Adipocyte (in vitro differentiated cells): ENCODE data around the gene ASTN2.

Experiments
- DNase-seq: peaks from one replicate; pipeline ENCODE4 v3.0.0-alpha.2; 2015; ENCODE audit warnings: low read depth
- H3K27me3 ChIP-seq: replicated peaks from 2 replicates; pipeline ENCODE4 v1.7.0; 2013; ENCODE audit warnings: mild to moderate bottlenecking, low read length, moderate library complexity; ENCODE audit not compliant: control insufficient read depth, insufficient read depth
- H3K36me3 ChIP-seq: 2 replicates; pipeline ENCODE4 v1.7.0; 2013; ENCODE audit warnings: low read length, mild to moderate bottlenecking, moderate library complexity; ENCODE audit not compliant: control insufficient read depth, insufficient read depth, severe bottlenecking
- H3K4me1 ChIP-seq: 2 replicates; pipeline ENCODE4 v1.7.0; 2013; ENCODE audit warnings: mild to moderate bottlenecking, low read length, moderate library complexity; ENCODE audit not compliant: control insufficient read depth, insufficient read depth
- H3K4me3 ChIP-seq: 2 replicates; pipeline ENCODE4 v1.7.0; 2013; ENCODE audit warnings: mild to moderate bottlenecking, low read length, moderate library complexity
- H3K9ac ChIP-seq: 2 replicates; pipeline ENCODE4 v1.7.0; 2013; ENCODE audit warnings: mild to moderate bottlenecking, low read length, moderate library complexity
- H3K9me3 ChIP-seq: 2 replicates; pipeline ENCODE4 v1.7.0; 2013; ENCODE audit warnings: mild to moderate bottlenecking, low read length, moderate library complexity; ENCODE audit not compliant: control insufficient read depth

The ASTN2 gene

DNA sequence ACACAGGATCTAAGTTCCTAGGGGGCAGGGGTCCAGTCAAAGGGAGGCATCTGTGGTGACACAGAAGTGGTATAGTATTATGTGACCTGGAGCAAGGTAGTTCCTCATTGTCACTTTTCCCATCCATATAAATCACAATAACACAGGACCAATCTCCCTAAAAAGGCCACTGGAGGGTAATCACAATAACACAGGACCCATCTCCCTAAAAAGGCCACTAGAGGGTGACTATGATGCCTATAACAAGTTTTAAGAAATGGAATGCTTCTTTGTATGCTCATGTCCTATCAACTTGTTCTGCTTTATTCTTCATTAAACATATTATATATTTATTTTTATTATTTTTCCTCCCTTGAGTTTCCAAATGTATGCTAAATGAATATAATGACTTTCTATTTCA is 254.6 kb downstream of the ASTN2 start:
- DNase-seq = no peak
- H3K36me3 ChIP-seq = no peaks in the 10 kb centered on the region
- H3K4me1 ChIP-seq = no peaks in the 10 kb centered on the region
- H3K27me3 ChIP-seq = peaks cover 16% of the 10 kb centered on the region
- no peak overlapping the region for H3K4me3 ChIP-seq
- H3K9me3 ChIP-seq = no peaks in the 10 kb centered on the region
- no peak overlapping the region for H3K9ac ChIP-seq

DNA sequence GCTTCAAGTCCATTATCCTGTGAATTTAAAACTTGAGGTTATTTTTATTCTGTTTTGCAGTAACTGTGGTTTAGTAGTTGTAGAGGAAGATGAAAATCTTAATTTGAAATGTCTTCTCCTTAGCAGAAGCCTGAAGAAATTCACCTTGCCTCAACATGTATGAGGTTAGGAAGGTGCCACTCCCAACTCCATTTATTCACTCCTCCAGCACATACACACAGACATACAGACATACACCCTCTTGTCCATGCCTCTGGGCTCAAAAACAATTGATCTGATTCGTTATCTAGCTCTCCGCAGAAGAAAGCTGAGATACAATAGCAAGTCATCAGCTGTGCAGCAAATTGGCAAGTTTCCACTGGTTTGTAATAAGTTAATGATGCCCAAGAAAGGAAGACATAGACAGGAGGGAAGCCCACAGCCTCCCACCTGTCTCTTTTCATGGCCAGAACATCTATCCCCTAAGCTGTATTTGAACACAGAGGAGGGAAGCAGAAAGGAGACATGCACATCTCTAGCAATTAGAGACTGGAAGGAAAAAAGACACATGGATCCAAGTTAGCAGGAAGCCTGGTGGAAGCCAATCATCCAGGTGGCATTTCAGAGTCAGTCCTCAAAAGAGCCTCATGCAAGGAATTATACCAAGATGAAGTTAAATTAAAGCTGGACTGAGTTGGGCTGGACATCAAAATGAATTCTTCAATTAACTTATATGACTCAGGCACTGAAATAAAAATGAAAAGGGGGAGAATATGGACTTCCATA is 257.9 kb downstream of the ASTN2 start:
- no peaks in the 10 kb centered on the region for H3K36me3 ChIP-seq
- peaks cover 6% of the 10 kb centered on the region for H3K27me3 ChIP-seq
- H3K9ac ChIP-seq = no peak overlapping the region
- H3K4me3 ChIP-seq = no peak overlapping the region
- no peaks in the 10 kb centered on the region for H3K4me1 ChIP-seq
- DNase-seq = no peak
- H3K9me3 ChIP-seq = no peaks in the 10 kb centered on the region

DNA sequence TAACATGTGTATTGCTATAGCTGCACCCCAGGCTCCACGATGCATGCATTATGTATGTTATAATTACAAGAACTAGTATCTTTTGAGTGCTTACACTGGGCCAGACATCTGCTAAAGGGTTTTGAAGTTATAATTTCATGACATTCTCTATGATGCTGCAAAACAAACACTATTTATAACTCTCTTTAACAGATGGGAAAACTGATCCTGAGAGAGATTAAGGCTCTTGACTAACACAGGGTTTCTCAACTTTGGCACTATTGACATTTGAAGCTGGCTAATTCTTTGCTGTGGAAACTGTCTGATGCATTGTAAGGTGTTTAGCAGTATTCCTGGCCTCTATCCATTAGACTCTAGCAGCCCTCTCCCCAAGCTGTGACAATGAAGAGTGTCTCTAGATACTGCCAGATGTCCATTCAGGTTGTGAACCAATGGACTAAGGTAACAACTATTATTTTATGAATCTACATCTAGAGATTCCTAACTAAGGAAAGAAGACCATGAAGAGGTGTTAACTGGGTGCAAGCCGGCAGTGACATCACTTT is 258.6 kb downstream of the ASTN2 start:
- H3K36me3 ChIP-seq = no peaks in the 10 kb centered on the region
- H3K4me3 ChIP-seq = no peak overlapping the region
- H3K9me3 ChIP-seq = no peaks in the 10 kb centered on the region
- no peak overlapping the region for H3K9ac ChIP-seq
- DNase-seq = no peak
- peaks cover 2% of the 10 kb centered on the region for H3K27me3 ChIP-seq
- H3K4me1 ChIP-seq = no peaks in the 10 kb centered on the region

DNA sequence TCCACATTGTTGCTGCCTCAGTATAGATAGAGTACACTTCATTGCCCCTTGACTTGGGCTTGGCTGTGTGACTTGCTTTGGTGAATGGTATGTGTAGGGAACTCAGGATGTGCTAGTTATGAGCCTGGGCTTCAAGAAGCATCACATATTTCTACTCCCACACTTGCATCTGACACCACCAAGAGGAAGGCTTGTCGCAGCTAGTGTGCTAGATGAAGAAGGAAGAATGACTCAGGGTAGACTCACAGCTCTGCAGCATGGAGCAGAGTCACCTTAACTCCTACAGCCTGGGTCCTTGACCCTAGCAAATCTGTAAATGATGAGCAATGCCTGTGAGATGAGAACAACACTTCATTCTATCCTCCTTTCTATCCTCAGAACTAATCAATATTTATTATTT is 261.8 kb downstream of the ASTN2 start:
- no peak for DNase-seq
- no peaks in the 10 kb centered on the region for H3K36me3 ChIP-seq
- no peaks in the 10 kb centered on the region for H3K9me3 ChIP-seq
- no peak overlapping the region for H3K4me3 ChIP-seq
- H3K27me3 ChIP-seq = no peaks in the 10 kb centered on the region
- H3K4me1 ChIP-seq = no peaks in the 10 kb centered on the region
- no peak overlapping the region for H3K9ac ChIP-seq

DNA sequence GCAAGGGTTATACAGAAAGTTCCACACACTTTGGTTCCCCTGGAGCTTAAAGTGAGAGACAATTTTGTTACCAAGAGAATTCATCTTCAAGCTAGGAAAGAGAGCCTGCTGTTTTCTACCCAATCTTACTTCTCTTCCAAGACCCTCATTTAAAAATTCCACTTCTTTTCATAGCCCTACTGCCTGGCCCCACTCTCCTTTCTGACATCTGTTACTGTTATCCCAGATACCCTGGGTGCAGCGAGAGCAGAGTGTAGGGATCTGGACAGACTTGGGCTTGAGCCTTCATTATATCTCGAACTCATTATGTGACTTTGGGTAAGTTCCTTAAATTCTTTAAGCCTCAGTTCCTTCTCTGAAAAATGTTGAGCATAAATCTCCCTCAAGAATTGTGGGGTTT is 263.1 kb downstream of the ASTN2 start:
- Histone ChIP-seq H3K4me1 (no peaks in the 10 kb centered on the region), H3K4me3 (no peak overlapping the region), H3K9ac (no peak overlapping the region), H3K27me3 (no peaks in the 10 kb centered on the region), H3K9me3 (no peaks in the 10 kb centered on the region), H3K36me3 (no peaks in the 10 kb centered on the region)
- no peak for DNase-seq

DNA sequence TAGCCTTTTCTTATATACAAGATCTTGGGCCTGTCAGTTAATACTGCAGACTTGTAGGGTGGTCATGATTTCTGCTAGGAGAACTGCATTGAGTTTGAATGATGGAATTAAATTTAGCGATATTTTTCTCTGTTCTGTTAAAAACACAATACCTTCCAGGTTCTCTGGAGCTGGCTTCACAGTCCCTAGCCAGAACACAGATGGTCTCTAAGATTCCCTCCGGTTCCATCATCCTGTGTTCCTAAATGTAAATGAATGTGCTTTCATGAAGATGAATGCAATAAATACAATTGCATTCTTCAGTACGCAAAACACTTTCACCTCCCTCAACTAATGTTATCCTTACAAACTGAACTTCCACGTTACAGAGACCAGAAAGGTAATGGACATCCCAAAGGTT is 264.9 kb downstream of the ASTN2 start:
- Histone ChIP-seq H3K4me1 (no peaks in the 10 kb centered on the region), H3K36me3 (no peaks in the 10 kb centered on the region), H3K9me3 (no peaks in the 10 kb centered on the region), H3K4me3 (no peak overlapping the region), H3K9ac (no peak overlapping the region), H3K27me3 (no peaks in the 10 kb centered on the region)
- DNase-seq = no peak

DNA sequence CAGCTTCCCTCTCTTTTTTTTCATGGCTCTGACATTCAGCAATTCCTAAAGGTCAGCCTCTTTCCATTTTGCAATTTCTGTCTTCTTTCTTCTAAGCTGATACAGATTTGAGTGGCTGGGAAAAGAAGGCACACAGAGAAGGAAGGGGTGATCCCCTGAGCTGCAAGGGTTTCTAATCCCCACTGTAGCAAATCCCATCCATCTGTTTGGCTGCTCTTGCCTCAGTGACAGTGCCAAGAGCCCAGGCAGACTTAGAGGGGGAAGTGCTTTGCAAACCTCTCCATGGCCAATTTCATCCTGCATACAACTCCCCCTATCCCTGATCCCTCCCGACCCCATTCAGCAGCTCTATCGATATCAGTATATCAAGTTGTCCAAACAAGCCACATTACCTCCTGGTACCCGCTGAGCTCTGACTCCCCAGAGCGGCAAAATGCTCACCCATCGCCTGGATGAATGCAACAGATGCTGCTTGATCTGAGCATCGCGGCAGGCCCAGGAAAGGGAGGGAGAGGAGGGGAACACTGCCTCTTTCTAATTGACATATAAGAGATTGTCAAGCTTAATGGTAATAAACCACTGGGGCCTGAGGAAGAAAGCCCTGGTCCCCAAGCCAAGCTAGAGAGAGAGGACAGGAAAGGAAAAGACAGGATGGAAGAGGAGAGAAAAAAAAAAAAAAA is 268.9 kb downstream of the ASTN2 start:
- H3K4me1 ChIP-seq = no peaks in the 10 kb centered on the region
- no peaks in the 10 kb centered on the region for H3K36me3 ChIP-seq
- H3K9me3 ChIP-seq = no peaks in the 10 kb centered on the region
- H3K9ac ChIP-seq = no peak overlapping the region
- H3K27me3 ChIP-seq = no peaks in the 10 kb centered on the region
- no peak overlapping the region for H3K4me3 ChIP-seq
- no peak for DNase-seq

DNA sequence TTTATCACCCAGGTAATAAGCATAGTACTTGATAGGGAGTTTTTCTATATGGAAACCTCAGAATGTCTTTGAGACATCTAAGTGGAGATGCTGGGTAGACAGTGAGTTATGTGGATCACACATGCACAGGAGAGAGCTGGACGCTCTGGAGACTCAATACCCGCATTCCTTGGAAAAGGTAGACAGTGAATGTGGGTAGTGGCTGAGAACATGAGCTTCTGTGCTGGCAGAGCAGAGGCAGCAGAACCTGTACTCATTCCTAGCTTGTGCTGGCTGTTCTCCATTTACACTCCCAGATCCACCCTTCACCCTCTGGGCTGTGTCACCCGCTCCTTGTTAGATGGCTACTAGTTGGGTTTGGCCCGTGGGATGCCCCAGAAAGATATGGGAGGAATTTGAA is 269.8 kb downstream of the ASTN2 start:
- Histone ChIP-seq H3K9me3 (no peaks in the 10 kb centered on the region), H3K4me1 (no peaks in the 10 kb centered on the region), H3K36me3 (no peaks in the 10 kb centered on the region), H3K4me3 (no peak overlapping the region), H3K9ac (no peak overlapping the region), H3K27me3 (peaks cover under 1% of the 10 kb centered on the region)
- DNase-seq = no peak

DNA sequence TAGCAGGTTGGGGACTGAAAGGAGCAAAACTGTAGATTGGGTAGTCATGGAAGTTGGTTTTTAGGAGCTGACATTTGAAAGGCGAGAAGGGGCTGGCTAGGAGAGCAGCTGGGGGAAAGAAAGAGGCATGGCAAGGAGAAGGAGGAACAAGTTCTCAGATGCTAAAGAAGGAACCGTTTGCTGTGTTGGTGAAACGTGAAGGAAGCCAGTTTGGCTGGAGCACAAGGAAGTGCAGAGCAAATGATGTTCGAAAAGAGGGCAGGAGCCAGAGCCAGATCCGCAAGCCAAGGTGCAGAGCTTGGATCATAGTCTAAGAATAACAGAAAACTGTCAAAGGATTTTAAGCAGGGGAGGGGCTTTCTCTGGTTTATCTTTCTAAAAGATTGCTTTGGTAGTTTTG is 276.6 kb downstream of the ASTN2 start:
- Histone ChIP-seq H3K9me3 (no peaks in the 10 kb centered on the region), H3K4me3 (no peak overlapping the region), H3K36me3 (no peaks in the 10 kb centered on the region), H3K4me1 (no peaks in the 10 kb centered on the region), H3K9ac (no peak overlapping the region), H3K27me3 (peaks cover 7% of the 10 kb centered on the region)
- DNase-seq = no peak

DNA sequence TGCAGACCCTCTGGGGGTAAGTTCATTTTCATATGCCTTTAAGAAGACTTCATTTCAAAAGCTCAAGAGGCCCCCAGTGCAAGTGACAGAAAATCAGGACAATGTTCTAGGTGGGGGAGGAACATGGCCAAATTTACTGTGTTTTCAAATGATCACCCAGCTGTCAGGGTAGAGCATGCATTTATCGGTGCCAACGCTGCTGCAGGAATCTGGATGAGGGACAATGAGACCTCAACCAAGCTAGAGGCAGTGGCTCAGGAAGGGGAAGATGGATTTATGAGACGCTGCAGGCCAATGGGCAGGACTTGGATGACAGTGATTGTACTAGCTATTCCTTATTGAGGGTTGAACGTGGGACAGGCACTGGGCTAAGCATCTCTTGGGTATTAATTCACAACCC is 278.4 kb downstream of the ASTN2 start:
- no peaks in the 10 kb centered on the region for H3K36me3 ChIP-seq

DNA sequence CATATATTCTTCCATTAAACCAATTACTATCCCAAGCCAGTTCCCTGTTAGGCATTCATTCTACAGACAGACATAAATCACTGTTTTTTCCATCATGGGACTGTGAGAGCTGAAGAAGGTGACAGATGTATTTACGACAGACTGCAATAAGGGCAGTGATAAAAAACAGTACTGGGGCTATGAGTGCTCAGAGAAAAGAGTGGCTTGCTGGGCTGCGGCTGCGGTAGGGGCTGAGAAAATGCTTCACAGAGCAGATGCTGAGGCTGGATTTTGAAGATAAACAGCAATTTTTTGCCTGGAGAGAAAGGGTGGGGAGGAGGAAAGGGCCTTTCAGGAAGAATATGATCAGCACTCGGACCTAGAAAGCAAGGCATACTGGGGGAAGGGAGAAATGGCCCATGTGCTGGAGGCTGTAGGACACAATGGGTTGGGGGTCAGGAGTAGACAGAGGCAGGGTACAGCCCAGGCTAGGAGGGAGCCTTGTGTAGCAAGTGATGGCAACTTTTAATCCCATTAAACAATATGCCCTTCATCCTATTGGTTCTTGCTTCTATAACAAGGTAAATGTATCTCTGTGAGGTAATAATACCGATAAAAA is 279.3 kb downstream of the ASTN2 start:
- Histone ChIP-seq H3K9ac (no peak overlapping the region), H3K9me3 (no peaks in the 10 kb centered on the region), H3K36me3 (no peaks in the 10 kb centered on the region), H3K4me3 (no peak overlapping the region), H3K27me3 (peaks cover 16% of the 10 kb centered on the region), H3K4me1 (no peaks in the 10 kb centered on the region)
- DNase-seq = no peak

More for the DNA sequence above, 278.4 kb downstream of the ASTN2 start:
- no peak overlapping the region for H3K4me3 ChIP-seq
- peaks cover 16% of the 10 kb centered on the region for H3K27me3 ChIP-seq
- H3K9ac ChIP-seq = no peak overlapping the region
- DNase-seq = no peak
- H3K4me1 ChIP-seq = no peaks in the 10 kb centered on the region
- no peaks in the 10 kb centered on the region for H3K9me3 ChIP-seq
